GM10266 (cell line): ENCODE data around the gene FBF1.

Source experiments
- DNase-seq: peaks from one replicate; pipeline ENCODE4 v3.0.0; 2012; ENCODE audit errors: extremely low spot score
- TF ChIP-seq, protein P1 (sequence below): IDR thresholded peaks from 2 replicates; pipeline ENCODE4 v1.5.1; 2012; ENCODE audit warnings: mild to moderate bottlenecking, low read depth; ENCODE audit not compliant: control insufficient read depth, insufficient read depth; ENCODE audit errors: missing control alignments

The FBF1 gene, protein sequence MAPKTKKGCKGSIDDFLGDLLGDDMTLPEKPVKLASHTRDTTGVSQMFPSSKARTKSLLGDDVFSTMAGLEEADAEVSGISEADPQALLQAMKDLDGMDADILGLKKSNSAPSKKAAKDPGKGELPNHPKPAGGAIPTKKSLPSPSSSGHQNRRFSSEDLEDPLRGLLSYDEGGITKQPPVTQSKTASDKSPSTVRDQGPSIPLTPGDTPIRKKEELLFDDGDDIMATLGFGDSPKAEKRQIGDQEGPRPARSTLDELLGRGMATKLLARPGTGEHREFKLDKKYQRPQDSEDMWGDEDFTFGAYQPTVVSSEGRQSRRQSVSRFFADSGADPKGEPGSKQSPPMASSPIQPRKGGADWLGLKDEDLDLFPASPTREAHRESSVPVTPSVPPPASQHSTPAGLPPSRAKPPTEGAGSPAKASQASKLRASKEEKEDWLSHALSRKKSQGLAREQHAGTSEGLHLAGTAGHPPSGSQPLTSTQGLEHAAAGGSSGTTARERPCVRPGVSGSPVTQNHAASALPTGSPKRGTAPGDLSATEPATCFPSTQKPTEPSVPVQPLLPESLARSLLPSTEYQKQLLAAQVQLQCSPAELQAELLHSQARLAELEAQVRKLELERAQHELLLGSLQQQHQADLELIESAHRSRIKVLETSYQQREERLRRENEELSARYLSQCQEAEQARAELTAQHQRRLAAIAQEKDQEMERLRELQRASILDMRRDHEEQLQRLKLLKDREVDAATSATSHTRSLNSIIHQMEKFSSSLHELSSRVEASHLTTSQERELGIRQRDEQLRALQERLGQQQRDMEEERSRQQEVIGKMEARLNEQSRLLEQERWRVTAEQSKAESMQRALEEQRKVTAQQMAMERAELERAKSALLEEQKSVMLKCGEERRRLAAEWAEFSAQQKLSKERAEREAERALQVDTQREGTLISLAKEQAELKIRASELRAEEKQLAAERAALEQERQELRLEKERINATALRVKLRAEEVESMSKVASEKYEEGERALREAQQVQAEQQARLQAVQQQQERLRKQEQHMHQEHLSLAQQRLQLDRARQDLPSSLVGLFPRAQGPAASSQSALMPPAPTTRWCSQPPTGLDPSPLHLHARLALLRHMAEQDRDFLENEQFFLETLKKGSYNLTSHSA

DNA sequence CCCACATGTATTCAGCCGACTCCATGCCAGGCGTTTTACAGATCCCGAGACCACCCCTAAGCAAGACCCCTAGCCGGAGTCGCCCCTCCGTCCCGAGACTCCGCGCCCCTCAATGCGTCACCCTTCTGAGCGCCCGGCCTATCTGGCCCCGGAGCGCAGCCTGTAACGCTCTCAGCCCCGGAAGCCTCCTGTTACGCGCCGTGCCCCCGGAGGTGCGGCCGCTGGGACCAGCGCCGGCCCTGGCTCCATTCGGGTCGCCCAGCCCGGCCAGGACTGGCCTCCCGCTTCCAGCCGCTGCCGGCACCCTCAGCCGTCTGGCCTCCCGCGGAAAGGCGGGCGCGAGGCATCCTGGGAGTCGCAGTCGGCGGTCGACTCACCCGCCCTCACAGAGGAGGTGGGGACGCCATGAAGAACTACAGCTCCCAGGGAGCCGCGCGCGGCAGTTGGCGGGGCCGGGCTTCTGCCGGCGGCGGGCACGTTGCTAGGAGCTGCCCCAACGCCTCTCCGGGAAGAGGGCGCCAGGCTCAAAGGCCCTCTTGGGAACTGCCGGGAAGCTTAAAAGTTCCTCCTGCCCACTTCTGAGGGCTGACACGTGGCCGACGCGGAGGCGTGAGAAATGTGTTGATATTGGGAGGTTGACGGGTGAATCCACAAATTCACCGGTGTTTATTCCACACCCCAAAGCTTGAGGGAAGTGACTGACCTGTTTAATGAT lies at the start of gene FBF1:
TSS of gene FBF1 (minus strand) at position 316 of the 715 bp plus-strand sequence. CDS start 2,893 bp downstream, outside the sequence.
- TF ChIP-seq, protein P1, sequence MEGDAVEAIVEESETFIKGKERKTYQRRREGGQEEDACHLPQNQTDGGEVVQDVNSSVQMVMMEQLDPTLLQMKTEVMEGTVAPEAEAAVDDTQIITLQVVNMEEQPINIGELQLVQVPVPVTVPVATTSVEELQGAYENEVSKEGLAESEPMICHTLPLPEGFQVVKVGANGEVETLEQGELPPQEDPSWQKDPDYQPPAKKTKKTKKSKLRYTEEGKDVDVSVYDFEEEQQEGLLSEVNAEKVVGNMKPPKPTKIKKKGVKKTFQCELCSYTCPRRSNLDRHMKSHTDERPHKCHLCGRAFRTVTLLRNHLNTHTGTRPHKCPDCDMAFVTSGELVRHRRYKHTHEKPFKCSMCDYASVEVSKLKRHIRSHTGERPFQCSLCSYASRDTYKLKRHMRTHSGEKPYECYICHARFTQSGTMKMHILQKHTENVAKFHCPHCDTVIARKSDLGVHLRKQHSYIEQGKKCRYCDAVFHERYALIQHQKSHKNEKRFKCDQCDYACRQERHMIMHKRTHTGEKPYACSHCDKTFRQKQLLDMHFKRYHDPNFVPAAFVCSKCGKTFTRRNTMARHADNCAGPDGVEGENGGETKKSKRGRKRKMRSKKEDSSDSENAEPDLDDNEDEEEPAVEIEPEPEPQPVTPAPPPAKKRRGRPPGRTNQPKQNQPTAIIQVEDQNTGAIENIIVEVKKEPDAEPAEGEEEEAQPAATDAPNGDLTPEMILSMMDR = no peak
- peak; percentile 97 for DNase-seq

DNA sequence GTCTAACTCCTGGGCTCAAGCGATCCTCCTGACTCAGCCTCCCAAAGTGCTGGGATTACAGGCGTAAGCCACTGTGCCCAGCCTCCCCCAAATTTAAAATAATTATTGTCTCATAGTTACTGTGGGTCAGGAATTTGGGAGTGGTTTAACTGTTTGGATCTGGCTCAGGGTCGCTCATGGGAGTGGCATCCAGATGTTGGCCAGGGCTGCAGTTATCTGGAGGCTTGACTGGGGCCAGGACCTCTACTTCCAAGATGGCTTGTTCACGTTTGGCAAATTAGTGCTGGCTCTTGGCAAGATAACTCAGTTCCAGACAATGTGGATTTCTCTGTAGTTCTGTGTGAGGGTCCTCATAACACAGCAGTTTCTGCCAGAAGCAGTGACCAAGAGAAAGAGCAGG lies 46.2 kb upstream of the FBF1 start:
- DNase-seq = no peak
- TF ChIP-seq, protein P1 = no peak

DNA sequence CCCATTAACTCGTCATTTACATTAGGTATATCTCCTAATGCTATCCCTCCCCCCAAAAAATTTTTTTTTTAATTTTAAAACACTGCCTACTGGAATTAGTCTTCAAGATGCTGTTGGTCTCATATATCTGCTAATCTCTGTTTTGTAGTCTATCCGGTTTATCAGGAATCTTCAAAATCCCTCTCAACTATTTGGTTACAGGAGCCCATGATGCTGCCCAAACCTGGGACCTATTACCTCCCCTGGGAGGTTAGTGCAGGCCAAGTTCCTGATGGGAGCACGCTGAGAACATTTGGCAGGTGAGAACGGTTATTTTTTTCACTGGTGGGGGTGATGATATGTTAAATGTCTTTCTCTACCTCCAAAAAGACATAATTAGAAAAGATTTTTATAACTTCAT lies 45.1 kb upstream of the FBF1 start:
- TF ChIP-seq, protein P1 = no peak
- DNase-seq = no peak

- TF ChIP-seq, protein P1 = no peak
- DNase-seq = no peak
Measured at GRCh38 chr17:75983501-75984181, 42.8 kb upstream of the FBF1 start.

DNA sequence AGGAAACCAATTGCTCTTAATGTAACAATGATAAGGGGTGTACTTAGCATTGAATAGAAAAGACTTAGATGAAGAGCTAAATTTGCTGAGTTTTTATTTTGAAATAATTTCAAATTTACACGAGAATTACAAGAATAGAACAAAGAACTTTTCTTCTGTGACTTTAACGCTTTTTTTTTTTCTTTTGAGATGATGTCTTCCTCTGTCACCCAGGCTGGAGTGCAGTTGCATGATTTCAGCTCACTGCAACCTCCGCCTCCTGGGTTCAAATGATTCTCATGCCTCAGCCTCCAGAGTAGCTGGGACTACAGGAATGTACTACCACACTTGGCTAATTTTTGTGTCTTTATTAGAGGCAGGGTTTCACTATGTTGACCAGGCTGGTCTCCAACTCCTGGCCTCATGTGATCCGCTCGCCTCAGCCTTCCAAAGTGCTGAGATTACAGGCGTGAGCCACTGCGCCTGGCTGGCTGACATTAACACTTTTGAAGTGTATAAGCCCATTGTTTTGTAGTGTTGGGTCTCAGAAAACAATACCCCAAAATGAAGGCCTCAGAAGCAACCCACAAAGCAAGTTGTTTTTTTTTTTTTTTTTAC lies 40.3 kb upstream of the FBF1 start:
- no peak for DNase-seq
- TF ChIP-seq, protein P1 = no peak
